ENCODE results near the gene SLC37A1. TPM values are rescaled to one million over a fixed set of nuclear protein-coding genes. Genes with fewer than 3 reads are reported as not detected.

SLC37A1 gene
- total RNA-seq, 2 donors from 2014 or later: 2.0 to 5.0 TPM

DNA sequence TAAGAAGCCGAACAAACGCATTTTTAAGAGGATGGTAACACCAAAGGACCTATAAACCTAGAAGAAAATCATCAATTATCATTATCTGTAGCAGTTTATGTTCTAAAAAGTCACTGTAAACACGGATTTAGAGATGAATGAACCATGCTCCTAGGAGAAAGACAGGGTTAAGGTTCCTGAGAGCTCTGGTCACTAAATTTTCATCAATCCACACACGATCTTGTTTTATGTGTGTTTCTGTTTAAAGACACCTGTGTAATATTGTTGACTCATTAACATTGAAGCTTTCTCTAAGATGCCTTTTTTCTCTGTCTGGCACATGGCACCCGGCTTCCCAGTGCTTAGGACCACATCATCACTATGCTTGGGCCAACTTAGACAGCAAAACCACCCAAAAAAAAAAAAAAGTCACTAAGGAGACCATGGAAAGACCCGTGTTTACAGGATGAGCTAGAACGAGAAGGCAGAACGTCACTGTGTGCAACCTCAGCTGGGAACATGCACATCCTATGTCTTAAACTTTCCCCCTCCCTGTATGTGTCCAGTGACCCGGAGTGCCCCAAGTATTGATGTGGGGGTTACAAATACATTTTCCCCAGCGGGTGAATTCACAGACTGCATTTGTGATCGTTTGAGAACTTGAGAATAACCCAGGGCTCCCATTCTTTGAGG, 84.0 kb downstream of the SLC37A1 start:
- Histone ChIP-seq H3K27me3 (no peaks in the 10 kb centered on the region), H3K27ac (no peak overlapping the region)

DNA sequence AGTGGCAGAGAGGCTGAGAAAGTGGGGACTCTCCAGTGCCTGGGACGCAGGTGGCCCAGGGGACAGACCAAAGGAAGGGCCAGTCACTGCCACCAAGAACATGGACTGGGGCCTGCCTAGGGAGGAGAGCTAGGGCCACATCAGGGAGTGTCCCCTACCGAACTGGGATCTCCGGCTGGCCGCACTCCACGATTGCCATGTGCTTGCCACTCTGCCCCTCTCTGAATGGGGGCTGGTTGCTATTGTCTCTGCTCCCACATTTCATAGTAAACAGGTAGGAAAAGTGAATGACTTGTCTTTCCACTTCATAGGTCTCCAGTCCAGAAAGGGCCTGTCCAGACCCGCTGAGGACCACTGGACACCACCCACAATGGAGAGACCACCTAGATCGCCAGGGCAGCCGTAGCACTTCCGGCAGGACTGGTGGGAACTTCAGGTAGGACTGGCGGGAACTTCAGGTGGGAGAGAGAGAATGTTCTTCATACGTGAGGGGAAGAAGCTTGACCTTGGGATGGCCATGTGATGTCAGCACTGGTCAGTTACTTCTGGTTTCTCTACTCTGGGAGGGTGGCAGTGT, 84.6 kb downstream of the SLC37A1 start:
- Histone ChIP-seq H3K36me3 (no peaks in the 10 kb centered on the region), H3K27me3 (no peaks in the 10 kb centered on the region), H3K4me1 (peaks cover 0 to 6% of the 10 kb centered on the region in 2 donors), H3K27ac (no peak overlapping the region), H3K9me3 (peaks cover 0 to 14% of the 10 kb centered on the region in 2 donors), H3K4me3 (no peak overlapping the region)
- TF ChIP-seq, protein P1, sequence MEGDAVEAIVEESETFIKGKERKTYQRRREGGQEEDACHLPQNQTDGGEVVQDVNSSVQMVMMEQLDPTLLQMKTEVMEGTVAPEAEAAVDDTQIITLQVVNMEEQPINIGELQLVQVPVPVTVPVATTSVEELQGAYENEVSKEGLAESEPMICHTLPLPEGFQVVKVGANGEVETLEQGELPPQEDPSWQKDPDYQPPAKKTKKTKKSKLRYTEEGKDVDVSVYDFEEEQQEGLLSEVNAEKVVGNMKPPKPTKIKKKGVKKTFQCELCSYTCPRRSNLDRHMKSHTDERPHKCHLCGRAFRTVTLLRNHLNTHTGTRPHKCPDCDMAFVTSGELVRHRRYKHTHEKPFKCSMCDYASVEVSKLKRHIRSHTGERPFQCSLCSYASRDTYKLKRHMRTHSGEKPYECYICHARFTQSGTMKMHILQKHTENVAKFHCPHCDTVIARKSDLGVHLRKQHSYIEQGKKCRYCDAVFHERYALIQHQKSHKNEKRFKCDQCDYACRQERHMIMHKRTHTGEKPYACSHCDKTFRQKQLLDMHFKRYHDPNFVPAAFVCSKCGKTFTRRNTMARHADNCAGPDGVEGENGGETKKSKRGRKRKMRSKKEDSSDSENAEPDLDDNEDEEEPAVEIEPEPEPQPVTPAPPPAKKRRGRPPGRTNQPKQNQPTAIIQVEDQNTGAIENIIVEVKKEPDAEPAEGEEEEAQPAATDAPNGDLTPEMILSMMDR (IDR thresholded peaks at IDR 0.05): no peak
- DNase-seq (ENCODE audit: low spot score): no peak

More for the DNA sequence above, 84.0 kb downstream of the SLC37A1 start:
- H3K4me1 ChIP-seq: peaks cover 0 to 8% of the 10 kb centered on the region in 2 donors
- DNase-seq (ENCODE audit: low spot score): no peak
- no peak overlapping the region for H3K4me3 ChIP-seq
- TF ChIP-seq, protein P1 (IDR thresholded peaks at IDR 0.05): no peak
- no peaks in the 10 kb centered on the region for H3K36me3 ChIP-seq
- H3K9me3 ChIP-seq: peaks cover 0 to 14% of the 10 kb centered on the region in 2 donors

DNA sequence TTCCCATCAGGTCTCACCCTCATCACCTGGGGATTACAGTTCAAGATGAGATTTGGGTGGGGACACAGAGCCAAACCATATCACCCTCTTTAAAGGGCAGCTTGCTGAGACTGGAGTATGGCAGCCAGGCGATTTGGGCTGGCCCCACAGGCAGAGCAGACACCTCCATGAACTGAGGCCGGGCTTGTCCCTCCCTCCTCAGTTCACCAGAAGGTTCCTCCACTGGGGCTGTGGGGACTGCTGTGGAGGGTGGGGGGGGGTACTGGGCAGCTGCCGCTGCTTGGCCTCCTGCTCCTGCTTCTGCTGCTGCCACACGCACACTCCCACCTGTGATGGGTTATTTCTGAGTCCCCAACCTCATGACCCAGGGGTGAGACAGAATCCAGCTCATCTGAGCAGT, 85.8 kb downstream of the SLC37A1 start:
- Histone ChIP-seq H3K27me3 (no peaks in the 10 kb centered on the region), H3K4me3 (no peak overlapping the region), H3K27ac (no peak overlapping the region), H3K36me3 (no peaks in the 10 kb centered on the region), H3K9me3 (peaks cover 0 to 22% of the 10 kb centered on the region in 2 donors), H3K4me1 (no peaks in the 10 kb centered on the region)
- TF ChIP-seq, protein P1 (IDR thresholded peaks at IDR 0.05): no peak
- DNase-seq (ENCODE audit: low spot score): no peak

DNA sequence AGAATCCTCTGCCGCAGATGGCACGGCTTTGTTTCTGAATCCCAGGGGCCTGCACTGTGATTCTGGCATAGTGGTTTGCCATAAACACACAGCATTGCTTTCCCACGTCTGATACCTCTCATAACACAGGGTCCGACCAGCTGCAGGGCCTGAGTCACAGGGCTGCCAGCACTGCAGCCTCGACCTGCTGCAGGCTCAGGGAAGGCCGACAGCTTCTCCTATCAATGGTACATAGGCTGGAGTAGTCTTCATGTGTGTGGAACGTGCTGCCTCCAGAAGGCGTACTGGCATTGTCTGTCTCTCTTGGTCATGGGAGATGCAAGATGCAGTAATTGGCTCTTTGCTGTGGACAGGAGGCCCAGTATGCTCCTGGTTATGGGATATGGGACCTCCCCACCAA, 86.3 kb downstream of the SLC37A1 start:
- TF ChIP-seq, protein P1 (IDR thresholded peaks at IDR 0.05): no peak
- H3K27me3 ChIP-seq: no peaks in the 10 kb centered on the region
- DNase-seq (ENCODE audit: low spot score): no peak
- no peak overlapping the region for H3K4me3 ChIP-seq
- H3K36me3 ChIP-seq: no peaks in the 10 kb centered on the region
- peaks cover 0 to 26% of the 10 kb centered on the region in 2 donors for H3K9me3 ChIP-seq
- H3K27ac ChIP-seq: no peak overlapping the region
- no peaks in the 10 kb centered on the region for H3K4me1 ChIP-seq

DNA sequence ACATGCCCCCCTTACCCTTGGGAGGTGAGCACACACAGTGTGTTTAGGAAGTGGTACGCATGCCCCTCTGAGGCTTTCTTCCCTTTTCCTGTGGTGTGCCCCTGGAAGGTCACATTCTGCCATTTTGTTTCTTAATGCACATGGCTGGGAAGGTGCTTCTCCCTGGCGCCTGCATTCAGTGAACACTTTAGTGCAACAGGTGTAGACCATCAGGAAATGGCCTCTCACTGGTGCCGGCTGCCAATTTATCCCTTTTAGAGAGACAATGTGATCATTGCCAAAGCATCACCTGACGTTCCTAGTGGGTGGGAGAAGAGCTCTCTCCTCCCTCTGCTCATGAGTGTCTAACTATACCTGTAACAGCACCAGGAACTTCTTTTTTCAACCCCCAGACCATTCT, 88.0 kb downstream of the SLC37A1 start:
- no peak for DNase-seq (ENCODE audit: low spot score)
- H3K4me1 ChIP-seq: no peaks in the 10 kb centered on the region
- H3K9me3 ChIP-seq: peaks cover 0 to 26% of the 10 kb centered on the region in 2 donors
- H3K36me3 ChIP-seq: no peaks in the 10 kb centered on the region
- no peaks in the 10 kb centered on the region for H3K27me3 ChIP-seq
- no peak overlapping the region for H3K27ac ChIP-seq
- TF ChIP-seq, protein P1 (IDR thresholded peaks at IDR 0.05): no peak
- no peak overlapping the region for H3K4me3 ChIP-seq

All from right atrium auricular region (tissue), 2 donors.